Globus pallidus (tissue), 1 donor: ENCODE data around the gene ZNF792.
"Not testable (repeated sequence)": the region's sequence is repeated elsewhere in the genome, so short reads cannot be mapped to it uniquely, and the experiment has no call there.

Source experiments
- DNase-seq: peaks from one replicate; pipeline ENCODE4 v3.0.0-alpha.2; 2015; ENCODE audit warnings: low spot score

Gene ZNF792

DNA sequence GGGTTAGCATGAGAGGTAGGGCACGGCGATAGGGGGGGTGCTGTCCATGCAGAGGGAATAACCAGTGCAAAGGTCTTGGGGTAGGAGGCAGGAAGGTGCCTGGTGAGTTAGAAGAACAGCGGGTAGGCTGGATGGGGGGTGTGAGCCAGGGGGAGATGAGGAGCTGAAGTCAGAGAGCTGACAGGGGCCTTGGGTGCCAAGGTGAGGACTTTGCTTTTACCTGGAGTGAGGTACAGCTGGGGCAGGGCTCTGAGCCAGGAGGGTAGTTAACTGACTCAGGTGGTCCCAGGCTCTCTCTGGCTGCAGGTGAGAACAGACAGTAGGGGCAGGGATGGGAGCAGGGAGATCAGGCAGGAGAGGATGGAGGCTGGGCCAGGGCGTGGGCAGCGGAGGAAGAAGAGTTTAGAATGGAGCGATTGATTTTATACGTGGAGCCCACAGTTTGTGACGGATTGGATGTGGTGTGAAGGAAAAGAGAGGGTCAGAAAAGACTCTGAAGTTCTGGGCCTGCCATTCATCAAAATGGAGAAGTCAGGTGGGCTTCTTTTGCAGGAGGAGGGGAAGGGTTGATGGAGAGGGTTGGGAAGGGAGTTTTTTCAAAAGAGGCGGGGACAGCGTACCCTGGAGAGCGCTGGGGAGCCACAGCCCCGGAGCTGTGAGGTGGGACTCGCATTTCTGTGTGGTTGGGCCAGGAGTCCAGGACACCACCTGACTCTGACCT is 34.9 kb upstream of the ZNF792 start:
- no peak for DNase-seq

DNA sequence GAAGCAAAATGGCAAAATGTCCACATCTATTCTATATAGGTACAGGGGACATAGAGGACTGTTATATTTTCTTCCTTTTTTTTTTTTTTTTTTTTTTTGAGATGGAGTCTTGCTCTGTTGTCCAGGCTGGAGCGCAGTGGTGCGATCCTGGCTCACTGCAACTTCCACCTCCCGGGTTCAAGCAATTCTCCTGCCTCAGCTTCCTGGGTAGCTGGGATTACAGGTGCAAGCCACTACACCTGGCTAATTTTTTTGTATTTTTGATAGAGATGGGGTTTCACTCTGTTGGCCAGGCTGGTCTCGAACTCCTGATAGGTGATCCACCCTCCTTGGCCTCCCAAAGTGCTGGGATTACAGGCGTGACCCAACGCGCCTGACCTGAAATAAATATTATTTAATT is 34.2 kb upstream of the ZNF792 start:
- not testable (repeated sequence) for DNase-seq

DNA sequence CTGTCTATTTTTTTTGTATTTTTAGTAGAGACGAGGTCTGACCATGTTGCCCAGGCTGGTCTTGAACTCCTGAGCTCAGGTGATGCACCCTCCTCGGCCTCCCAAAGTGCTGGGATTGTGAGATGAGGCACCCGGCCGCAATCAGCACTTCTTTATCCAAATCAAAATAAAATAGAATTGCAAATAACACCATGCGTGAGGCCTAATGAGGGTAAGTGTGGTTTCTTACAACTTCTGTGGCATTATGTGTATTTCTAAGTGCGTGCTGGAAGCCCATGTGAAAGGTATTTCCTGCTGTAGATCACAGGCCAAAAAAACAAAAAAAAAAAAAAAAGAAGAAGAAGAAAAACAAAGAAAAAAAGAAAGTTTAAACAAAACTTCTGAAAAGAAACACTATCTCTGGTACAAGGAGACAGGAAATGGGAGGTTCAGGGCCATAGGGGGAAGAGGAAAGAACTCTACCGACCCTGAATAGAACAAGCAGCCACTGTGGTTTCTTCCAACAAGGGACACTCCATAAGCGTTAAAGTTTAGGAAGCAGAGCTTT is 33.1 kb upstream of the ZNF792 start:
- no peak for DNase-seq

DNA sequence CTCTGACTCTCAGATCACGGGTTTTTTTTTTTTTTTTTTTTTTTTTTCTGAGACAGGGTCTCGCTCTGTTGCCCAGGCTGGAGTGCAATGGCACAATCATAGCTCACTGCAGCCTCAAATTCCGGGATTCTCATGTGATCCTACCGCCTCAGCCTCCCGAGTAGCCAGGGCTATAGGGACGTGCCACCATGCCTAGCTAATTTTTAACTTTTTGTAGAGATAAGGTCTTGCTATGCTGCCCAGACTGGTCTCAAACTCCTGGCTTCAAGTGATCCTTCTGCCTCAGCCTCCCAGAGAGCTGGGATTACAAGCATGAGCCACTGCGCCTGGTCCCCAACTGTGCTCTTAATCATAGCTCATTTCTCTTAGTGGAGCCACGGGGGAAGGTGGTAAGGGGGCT is 31.5 kb upstream of the ZNF792 start:
- DNase-seq = no peak

DNA sequence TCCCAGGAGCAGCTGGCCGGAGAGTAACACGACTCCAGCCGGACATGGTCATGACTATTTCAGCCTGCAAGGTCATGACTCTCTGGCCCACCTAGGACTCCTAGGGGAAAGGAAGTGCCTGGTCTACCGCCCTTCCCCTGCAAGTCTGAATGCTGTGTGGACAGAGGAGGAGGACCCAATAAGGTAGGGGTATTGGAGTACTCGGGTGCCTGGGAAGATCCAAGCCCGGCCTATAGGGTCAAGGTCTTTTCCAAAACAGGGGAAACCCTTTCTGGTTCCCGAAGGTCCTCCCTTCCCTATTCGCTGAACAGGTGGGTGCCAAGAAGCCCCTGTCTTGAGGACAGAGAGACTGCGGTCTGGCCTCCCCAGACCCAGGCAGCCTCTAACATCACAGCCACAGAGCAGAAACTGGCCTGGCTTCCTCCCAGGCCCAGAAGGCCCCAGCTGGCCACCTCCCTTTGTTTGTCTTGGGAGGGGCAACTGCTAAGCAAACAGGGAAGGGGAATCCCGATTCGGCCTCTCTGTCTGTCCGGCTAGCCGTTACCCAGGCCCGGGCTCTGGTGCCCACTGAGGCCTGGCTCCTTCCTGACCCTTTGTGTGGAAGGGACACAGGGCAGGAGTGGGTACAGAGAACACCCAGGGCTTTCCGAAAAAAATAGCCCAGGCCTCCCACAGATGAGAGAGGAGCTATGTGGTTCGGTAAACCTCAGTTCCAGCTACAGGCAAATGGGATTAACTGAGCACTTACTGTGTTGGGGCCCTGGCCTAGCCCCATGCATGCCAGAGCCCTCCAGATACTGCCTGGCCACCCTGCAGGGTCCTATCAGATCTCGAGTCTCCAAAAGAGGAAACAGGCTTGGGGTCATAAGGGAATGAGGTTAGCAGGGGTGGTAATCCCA is 30.9 kb upstream of the ZNF792 start:
- DNase-seq = no peak

DNA sequence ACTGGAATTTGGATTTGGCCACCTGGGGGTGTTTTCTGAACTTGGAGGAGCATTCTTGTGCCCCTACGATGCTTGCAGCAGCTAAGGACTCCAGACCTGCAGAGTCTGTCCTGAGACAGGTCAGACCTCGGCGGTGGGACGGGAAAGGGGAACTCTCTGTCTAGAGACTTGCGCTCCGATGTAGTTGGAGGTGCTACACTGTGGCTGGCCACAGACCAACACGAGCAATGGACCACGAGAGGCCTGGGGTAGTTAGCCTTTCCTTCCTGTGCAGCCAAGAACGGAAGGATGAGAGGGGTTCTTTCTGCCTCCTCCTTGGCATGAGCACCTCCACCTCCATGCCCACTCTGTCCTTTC is 30.2 kb upstream of the ZNF792 start:
- DNase-seq = no peak

DNA sequence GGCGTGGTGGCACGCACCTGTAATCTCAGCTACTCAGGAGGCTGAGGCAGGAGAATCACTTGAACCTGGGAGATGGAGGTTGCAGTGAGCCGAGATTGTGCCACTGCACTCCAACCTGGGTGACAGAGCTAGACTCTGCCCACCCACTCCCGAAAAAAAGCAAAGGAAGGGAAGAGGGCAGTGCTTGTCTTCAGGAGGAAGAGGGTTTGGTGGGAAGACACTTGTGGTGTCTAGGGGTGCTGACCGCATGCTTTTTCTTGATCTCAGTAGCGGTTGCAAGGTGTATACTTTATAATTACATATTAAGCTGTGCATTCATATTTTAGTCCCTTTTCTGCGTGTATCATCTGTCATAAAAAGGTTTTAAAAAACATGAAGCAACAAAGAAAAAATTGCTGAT is 28.6 kb upstream of the ZNF792 start:
- DNase-seq = not testable (repeated sequence)

DNA sequence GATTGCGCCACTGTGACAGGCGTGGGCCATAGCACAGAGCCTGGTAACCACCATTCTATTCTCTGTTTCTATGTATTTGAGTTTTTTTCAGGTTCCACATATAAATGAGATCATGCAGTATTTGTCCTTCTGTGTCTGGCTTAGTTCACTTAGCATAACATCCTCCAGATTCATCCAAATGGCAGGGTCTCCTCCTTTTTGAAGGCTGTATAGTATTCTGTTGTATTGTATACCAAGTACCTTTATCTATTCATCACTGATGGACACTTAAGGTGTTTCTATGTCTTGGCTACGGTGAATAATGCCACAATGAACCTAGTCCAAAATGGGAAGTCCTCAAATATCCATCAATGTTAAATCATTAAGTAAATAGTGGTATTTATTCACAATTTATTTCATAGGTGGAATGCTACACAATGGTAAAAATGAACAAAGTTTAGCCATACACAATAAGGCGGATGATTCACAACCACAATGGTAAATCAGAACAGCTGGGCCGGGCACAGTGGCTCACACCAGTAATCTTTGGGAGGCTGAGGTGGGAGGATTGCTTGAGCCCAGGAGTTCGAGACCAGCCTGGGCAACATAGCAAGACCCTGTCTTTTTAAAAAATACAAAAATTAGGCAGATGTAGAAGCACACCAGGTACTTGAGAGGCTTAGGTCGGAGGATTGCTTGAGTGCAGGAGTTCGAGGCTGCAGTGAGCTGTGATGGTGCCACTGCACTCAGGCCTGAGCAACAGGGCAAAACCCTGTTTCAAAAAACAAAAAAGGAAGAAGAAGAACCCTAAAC is 27.7 kb upstream of the ZNF792 start:
- DNase-seq = no peak

DNA sequence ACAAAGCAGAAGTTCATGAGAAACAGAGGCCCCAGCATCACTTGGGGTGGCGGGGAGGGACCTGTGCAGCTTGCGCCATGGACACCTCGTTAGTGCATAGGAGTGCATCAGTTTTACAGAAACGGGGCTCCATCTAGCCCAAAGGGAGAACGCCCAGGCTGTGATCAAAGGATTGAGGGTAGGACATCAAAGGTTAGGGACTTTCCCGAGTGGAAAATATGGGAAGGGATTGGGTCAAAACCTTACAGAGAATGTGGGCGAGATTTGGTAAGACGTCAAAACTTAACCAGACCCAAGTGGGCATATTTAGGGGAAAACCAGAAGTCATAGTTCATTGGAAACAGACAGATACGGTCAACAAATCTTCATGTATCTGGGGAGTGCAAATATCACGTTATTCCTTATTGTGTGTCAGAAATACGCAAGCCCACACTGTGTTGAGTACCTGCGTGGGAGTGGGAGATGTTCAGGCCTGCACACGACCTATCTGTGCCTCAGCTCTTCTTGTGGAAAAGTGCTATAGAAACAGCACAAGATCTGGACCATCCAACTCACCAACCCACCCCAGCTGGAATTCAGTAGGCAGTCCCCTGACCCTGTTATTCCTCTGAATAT is 26.7 kb upstream of the ZNF792 start:
- no peak for DNase-seq

DNA sequence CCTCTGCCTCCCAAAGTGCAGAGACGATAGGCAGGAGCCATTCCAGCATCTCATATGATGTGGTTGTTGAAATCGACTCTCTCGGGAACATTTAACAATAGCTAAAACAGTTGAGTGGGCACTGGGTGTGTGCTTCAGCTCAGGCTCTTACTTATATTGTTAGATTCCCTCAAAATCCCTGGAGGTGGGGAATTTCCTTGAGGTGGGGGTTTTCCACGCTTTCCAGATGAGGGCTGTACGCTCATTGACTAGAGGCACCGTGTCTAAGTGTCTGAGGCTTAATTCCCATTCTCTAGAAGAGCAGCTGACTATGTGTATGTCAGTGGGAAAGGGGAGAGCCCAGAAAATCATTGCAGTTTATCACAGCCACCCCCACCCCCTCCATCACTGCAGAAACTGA is 25.3 kb upstream of the ZNF792 start:
- no peak for DNase-seq

DNA sequence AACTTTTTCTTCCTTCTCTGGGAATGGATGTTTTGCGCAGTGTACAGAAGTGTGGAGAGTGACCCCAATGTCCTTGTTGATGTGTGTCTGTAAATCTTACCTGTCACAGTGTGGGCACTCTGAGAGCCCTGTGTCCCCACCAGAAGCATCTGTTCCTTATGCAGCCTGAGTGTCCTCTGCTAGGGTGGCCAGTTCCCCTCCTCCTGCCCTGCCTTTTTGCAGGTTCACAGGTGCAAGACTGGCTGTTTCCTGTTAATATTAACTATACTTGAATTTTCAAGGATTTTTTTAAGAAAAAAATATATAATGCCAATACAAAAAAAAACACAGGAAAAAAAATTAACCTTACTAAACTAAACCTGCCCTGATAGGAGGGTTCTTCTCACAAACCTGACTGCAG is 24.1 kb upstream of the ZNF792 start:
- DNase-seq = no peak

DNA sequence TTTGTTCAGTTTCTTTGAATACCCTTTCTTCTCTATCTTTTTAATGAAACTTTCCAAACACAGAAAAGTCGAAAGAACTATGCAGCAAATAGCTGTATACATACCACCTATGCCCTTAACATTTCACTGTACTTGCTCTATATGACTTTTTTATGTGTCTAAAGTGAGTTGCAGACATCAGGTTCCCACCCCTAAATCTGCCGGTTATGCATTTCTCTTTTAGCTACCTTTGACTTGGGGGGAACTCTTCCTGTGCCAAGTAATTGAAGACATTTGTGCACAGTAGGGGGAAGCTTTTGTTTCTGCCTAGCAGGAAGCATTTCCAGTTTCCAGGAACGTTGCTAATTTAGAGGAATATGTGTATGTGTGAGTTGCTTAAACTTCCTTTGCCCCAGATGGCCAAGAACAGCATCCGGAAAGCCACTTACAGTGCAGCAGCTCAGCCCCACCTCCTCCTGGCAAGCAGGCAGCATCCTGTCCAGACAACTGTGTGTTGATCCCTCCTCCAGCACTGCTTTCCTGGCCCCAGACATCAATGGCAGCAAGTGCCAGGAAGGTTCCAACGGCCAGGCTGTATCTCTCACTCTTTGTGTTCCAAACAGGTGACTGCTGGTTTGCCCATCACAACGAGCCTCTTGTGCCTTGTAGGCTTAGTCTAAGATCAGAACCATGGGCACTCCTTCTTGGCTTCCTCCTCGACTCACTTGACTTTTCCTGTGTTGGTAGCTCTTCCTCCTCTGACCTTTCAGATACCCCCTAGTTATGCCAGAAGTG is 21.4 kb upstream of the ZNF792 start:
- no peak for DNase-seq

DNA sequence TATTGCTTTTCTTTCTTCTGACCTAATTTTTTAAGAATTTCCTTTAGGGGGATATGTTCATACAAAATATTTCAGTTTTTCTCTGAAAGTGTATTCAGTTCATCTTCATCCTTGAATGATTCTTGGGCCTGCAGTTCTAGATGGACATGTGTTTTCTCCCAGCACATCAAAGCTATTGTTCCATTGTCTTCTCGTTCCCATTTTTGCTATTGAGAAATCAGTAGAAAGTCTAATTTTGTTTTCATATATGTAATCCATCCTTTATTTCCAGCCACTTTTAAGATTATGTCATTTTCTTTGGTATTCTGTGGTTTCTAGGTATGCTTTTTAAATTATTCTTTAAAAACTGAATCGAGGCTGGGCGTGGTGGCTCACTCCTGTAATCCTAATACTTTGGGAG is 20.3 kb upstream of the ZNF792 start:
- no peak for DNase-seq

DNA sequence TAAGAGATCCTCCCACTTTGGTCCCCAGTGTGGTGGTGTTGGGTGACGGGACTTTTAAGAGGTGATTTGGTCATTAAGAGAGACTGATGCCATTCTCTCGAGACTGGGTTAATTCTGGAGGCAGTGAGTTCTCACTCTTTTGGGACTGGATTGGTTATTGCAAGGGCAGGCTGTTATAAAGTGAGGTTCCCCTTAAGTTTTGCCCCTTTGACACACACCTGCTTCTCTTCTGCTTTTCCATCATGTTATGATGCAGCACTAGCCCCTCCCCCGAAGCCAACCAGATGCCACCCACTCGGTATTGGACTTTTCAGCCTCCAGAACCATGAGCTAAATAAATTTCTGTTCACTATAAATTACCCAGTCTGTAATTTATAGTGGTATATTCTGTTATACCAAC is 19.8 kb upstream of the ZNF792 start:
- DNase-seq = no peak

DNA sequence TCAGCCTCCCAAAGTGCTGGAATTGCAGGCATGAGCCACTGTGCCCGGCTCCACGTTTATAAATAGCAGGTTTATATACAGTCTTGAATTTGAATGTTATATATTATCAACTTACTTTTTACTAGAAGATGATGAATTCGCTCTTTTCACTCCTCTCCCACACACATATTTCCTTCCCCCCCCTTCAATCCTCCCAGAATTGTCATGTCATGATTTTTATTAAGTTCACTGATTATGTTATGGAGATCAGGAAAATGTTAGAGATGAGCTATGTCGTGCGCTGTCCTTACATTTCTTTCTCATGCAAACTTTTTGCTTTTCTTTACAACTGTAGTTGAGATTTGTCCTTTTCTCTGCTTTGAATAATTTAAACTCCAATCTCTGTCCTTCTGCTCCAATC is 18.2 kb upstream of the ZNF792 start:
- DNase-seq = no peak

DNA sequence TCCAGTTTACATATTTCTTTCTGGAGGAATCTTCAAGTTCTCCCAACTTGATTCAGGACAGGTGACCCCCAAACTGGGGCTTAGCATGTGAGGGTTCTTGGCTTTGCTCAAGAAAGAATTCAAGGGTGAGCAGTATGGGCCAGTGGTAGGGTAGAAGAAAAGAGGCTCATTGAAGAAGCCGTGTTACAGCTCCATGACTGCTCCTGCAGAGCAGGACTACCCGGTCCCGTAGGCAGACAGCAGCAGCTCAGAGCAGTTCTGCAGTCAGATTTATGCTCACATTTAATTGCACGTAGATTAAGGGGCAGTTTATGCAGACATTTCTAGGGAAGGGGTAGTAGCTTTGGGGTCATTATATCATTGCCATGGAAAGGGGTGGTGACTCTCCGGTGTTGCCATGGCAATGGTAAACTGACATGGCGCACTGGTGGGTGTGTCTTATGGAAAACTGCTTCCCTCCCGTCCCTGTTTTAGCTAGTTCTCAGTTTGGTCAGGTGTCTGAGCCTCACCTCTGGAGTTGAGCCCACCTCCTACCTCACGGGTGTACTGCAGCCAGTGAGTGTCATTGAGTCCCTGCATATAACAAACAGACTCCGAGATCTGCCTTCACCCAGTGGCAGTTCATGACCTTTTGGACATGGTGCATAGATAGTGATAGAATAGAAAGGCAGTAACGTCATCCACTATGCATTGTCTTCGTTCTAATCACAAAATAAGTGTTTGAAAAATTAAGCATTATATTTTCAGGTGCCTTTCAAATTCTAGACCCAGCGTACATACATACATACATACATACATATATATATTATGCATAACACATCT is 16.0 kb upstream of the ZNF792 start:
- DNase-seq = no peak

DNA sequence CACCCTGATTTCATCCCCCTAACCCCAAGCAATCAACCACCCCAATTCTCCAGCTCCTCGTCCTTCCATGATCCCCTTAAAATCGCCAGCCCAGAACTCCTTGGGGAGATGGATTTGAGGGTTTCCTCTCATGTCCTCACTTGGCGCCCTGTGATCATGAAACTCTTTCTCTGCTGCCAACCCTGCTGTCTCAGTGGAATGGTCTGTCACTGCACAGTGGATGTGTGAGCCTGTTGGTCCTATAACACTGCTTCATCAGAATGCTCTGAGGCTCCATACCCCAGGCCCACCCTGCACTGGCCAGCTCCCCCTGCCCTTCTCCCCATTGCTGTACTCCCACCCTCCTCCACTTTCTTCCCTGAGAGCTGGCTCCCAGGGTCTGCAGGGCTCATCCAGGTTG is 12.6 kb upstream of the ZNF792 start:
- DNase-seq = no peak

DNA sequence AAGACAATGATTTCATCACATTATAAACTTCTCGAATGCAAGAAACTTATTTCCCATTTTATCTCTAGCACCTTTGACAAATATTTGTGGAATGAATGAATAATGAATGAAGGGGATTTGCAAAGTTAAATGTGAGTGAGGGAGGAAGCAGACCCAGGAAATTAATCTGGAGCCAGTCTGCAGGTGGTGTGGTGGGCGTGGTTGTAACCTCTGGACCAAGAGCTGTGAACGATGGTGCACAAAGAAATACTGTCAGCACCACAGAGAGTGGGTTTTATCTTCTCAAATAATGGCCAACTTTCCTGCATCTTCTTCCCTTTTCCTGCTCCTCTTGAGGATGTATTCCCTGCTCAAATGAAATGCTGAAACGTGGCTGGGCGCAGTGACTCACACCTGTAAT is 11.0 kb upstream of the ZNF792 start:
- no peak for DNase-seq

DNA sequence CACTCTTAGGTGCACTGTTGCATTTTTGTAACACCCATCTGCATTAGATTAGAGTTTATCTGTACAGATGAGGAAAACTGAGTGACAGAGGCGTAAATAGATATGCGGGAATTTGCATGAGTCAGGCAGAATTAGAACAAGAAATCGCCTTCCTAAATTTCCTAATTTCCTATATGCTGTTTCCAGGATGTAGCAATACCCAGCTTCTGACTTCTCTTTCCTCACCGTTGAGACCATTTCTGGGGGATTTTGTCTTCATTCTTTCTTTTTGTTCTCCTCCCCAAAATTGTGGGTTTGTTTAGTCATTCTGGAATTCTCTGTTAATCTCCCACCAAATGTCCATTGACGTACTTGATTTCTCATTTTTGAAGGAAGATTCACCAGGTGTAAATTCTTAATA is 10.6 kb upstream of the ZNF792 start:
- no peak for DNase-seq

DNA sequence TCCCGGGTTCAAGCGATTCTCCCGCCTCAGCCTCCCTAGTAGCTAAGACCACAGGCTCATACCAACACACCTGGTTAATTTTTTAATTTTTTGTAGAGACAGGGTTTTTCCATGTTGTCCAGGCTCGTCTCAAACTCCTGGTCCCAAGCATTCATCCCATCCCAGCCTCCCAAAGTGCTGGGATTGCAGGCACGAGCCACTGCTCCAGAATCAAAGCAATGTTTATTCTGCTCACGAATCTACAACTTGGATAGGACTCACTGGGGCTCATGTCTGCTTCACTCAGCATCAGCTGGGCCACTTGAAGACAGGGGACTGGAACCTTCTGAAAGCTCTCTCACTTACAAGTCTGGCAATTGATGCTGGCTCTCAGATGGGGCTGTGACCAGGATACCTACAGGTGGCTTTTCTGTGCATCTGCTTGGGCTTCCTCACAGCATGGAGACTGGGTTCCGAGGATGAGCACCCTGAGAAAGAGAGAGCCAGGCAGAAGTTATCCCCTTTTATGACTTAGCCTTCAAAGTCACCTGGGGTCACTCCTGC is 8.2 kb upstream of the ZNF792 start:
- DNase-seq = no peak
